ENCODE data around the gene MAPK12. TPM values are rescaled to one million over a fixed set of nuclear protein-coding genes. Genes with fewer than 3 reads are reported as not detected.
A peak's percentile ranks its signal among the peaks of the same experiment; 100 is the strongest.
"Not testable (repeated sequence)": the region's sequence is repeated elsewhere in the genome, so short reads cannot be mapped to it uniquely, and the experiment has no call there.

MAPK12 gene
- total RNA-seq, 4 donors from 2014 or later = 1.2 to 37.1 (median 5.4) TPM

GRCh38 chr22:50274771-50275170 lies 13.3 kb upstream of the MAPK12 start:
- DNase-seq = no peak
- H3K9me3 ChIP-seq = no peaks in the 10 kb centered on the region
- H3K4me3 ChIP-seq = no peak overlapping the region
- H3K36me3 ChIP-seq = peaks cover 0 to 54% (median 0%) of the 10 kb centered on the region in 3 donors
- H3K27ac ChIP-seq = no peak overlapping the region
- no peaks in the 10 kb centered on the region for H3K27me3 ChIP-seq
- TF ChIP-seq CTCF (IDR thresholded peaks at IDR 0.05) (no peak), POLR2A (IDR thresholded peaks at IDR 0.05) (no peak)
- H3K4me1 ChIP-seq = peaks cover 7 to 26% (median 19%) of the 10 kb centered on the region in 4 donors

DNA sequence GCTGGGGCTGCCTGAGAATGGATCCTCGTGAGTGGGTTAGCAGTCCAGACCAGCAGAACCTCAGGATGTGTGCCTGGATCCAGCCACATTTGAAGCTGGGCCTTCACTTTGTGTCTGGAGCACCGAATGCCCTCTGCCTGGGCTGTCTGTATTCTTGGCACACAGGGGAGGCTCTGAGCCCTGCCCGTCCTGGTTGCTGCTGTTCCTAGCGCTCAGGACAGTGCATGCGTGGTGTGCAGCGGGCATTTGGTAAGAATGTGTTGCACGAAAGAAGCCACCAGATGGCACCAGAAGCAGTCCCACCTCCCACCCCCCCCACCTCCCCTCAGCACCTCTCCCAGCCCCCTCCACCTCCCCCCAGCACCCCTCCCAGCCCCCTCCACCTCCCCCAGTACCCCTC lies 12.8 kb upstream of the MAPK12 start:
- Histone ChIP-seq H3K27ac (no peak overlapping the region), H3K9me3 (no peaks in the 10 kb centered on the region), H3K4me1 (peaks cover 7 to 30% (median 21%) of the 10 kb centered on the region in 4 donors), H3K27me3 (no peaks in the 10 kb centered on the region), H3K36me3 (peaks cover 0 to 50% (median 0%) of the 10 kb centered on the region in 3 donors), H3K4me3 (no peak overlapping the region)
- TF ChIP-seq CTCF (IDR thresholded peaks at IDR 0.05) (peak in 4 of 6 experiments; percentile 11 to 41 (median 34)), POLR2A (IDR thresholded peaks at IDR 0.05) (no peak)
- DNase-seq = peak in 2 of 3 donors; percentile 60 to 77

- not testable (repeated sequence) for H3K27ac ChIP-seq, H3K27me3 ChIP-seq, H3K9me3 ChIP-seq, H3K4me3 ChIP-seq, DNase-seq
- H3K36me3 ChIP-seq = peaks cover 0 to 44% (median 0%) of the 10 kb centered on the region in 3 donors
- peaks cover 7 to 35% (median 21%) of the 10 kb centered on the region in 4 donors for H3K4me1 ChIP-seq
These were observed 12.3 kb upstream of the MAPK12 start for GRCh38 chr22:50273781-50274180.

DNA sequence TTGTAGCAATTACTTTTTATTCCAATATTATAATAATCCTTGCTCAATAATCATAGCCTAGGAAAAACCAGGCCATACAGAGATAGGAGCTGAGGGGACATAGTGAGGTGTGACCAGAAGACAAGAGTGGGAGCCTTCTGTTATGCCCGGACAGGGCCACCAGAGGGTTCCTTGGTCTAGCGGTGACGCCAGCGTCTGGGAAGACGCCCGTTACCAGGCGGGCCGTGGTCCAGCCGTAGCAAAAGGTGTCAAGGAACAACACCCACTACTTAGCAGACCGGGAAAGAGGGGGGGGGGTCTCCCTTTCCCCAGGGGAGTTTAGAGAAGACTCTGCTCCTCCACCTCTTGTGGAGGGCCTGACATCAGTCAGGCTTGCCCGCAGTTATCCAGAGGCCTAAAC lies 11.9 kb upstream of the MAPK12 start:
- not testable (repeated sequence) for H3K9me3 ChIP-seq, DNase-seq, H3K4me3 ChIP-seq, H3K27ac ChIP-seq, H3K27me3 ChIP-seq
- Histone ChIP-seq H3K36me3 (peaks cover 0 to 40% (median 0%) of the 10 kb centered on the region in 3 donors), H3K4me1 (peaks cover 7 to 40% (median 21%) of the 10 kb centered on the region in 4 donors)

DNA sequence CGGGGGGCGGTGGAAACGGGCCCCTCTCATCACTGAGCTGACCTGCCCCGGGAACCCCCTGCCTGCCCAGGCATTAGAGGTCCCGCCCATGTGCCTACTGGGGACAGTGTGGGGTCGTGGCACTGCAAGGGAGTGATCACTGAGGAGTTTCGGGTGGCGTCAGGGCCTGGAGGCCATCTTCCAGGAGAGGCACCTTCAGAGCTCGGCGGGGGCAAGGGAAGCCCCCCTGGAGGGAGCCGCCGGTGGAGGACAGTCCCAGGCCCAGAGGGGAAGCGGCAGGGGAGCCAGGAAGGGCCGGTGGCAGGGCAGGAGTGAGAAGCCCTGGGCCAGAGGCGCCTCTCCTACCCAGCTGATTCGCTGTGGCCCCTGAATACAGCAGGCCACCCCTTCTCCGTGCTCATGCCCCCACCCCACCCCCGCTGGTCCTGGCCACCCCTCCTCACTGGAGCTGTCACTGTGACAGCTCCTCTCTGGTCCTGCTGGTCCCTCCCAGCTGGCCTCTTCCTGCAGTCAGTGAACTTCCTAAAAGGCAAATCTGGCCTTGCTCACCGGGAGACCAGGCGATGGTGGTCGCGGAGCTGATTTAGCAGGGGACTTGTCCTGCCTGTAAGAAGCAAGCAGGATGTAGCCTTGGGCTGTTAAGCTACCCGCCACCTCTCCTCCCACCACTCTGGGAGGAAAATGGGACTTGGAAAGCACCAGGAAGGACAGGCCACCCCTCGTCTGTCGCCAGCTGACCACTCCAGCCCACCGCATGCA lies 10.7 kb upstream of the MAPK12 start:
- Histone ChIP-seq H3K4me3 (peak overlapping the region in 2 of 4 donors; percentile 51 to 63), H3K4me1 (peaks cover 7 to 51% (median 27%) of the 10 kb centered on the region in 4 donors), H3K36me3 (peaks cover 0 to 29% (median 0%) of the 10 kb centered on the region in 3 donors), H3K27ac (peak overlapping the region in 1 of 4 donors; percentile 12), H3K9me3 (no peaks in the 10 kb centered on the region), H3K27me3 (no peaks in the 10 kb centered on the region)
- DNase-seq = no peak
- TF ChIP-seq CTCF (IDR thresholded peaks at IDR 0.05) (no peak), POLR2A (IDR thresholded peaks at IDR 0.05) (no peak)

DNA sequence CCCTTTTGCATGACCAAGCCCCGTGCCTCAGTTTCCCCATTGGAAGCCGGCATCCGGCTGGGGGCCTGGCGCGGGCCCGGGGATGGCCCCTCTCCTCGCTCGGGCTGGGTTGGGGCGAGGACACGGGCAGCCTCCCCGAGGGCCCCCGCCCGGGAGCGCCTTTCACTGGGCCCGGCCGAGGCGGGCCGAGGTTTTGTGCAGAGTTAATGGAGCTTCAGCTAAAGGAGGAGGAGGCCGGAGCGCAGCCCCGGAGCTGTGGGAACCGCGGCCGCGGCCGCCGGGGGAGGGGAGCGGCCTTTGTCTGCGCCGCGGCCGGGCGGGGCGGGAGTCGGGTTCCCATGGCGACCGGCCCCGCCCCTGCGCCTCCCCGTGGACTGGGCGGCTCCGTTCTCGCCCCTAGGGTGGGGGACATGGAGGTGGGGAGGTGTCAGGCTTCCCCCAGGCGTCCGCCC lies 10.1 kb upstream of the MAPK12 start:
- Histone ChIP-seq H3K9me3 (no peaks in the 10 kb centered on the region), H3K27me3 (no peaks in the 10 kb centered on the region), H3K27ac (no peak overlapping the region), H3K4me1 (peaks cover 7 to 55% (median 27%) of the 10 kb centered on the region in 4 donors), H3K36me3 (peaks cover 0 to 22% (median 0%) of the 10 kb centered on the region in 3 donors), H3K4me3 (peak overlapping the region in 3 of 4 donors; percentile 51 to 63 (median 55))
- peak; percentile 56 to 82 (median 81) for DNase-seq
- TF ChIP-seq CTCF (IDR thresholded peaks at IDR 0.05) (peak in 4 of 6 experiments; percentile 9 to 40 (median 32)), POLR2A (IDR thresholded peaks at IDR 0.05) (no peak)

All from Peyer's patch (tissue), 4 donors.